SU-DHL-6 (cell line): Measurements from ENCODE around the gene FAM237A.

Source experiments
- CTCF ChIP-seq: fragments of 200-600 bp; sonication (generic); IDR thresholded peaks from one replicate; pipeline ENCODE4 v1.5.1; 2017; ENCODE audit warnings: antibody characterized with exemption, mild to moderate bottlenecking, low read length, moderate library complexity; ENCODE audit not compliant: insufficient read depth, poor library complexity, severe bottlenecking
- EZH2phosphoT487 ChIP-seq: fragments of 200-600 bp; sonication (generic), shearing (Covaris generic); conservative IDR thresholded peaks from 2 replicates; pipeline ENCODE4 v1.6.1; 2018; ENCODE audit warnings: mild to moderate bottlenecking, antibody characterized with exemption, low read length, moderate library complexity, mixed read lengths

GRCh38 chr2:206610451-206610850 lies 31.8 kb upstream of the FAM237A start:
- TF ChIP-seq CTCF (no peak), EZH2phosphoT487 (no peak)
